HG03432 (cell line): ENCODE results near the gene TMEM127.
A peak's percentile ranks its signal among the peaks of the same experiment; 100 is the strongest.
"Not testable (repeated sequence)": the region's sequence is repeated elsewhere in the genome, so short reads cannot be mapped to it uniquely, and the experiment has no call there.

Source experiments
- ATAC-seq: cut with Tn5 transposase; IDR thresholded peaks from one replicate; pipeline ENCODE4 v1.9.1; 2021; ENCODE audit warnings: mild to moderate bottlenecking, moderate library complexity; ENCODE audit not compliant: unreplicated experiment

Gene TMEM127

GRCh38 chr2:96265840-96266679 lies at the start of gene TMEM127, which contains the start of gene CIAO1:
TMEM127 (minus strand) TSS chr2:96265997; CDS start chr2:96265381, 616 bp downstream.
CIAO1 (plus strand) TSS chr2:96266225; CDS start chr2:96266351, 126 bp downstream.
- peak; percentile 93 for ATAC-seq

- no peak for ATAC-seq
Measured at GRCh38 chr2:96315005-96315399, 49.2 kb upstream of the TMEM127 start.

- ATAC-seq, result no peak
Measured at GRCh38 chr2:96308248-96308647, 42.5 kb upstream of the TMEM127 start.

GRCh38 chr2:96306370-96306769 lies 40.6 kb upstream of the TMEM127 start:
- ATAC-seq, result no peak

GRCh38 chr2:96305979-96306308 lies 40.1 kb upstream of the TMEM127 start:
- ATAC-seq, result no peak

GRCh38 chr2:96305091-96305978 lies 39.5 kb upstream of the TMEM127 start, which contains the start of gene SNRNP200:
SNRNP200 (minus strand) TSS chr2:96305546; CDS start chr2:96305437, 109 bp downstream.
- ATAC-seq, result peak; percentile 94

GRCh38 chr2:96304606-96305005 lies 38.8 kb upstream of the TMEM127 start:
- ATAC-seq, result no peak

- no peak for ATAC-seq
Measured at GRCh38 chr2:96301865-96302264, 36.1 kb upstream of the TMEM127 start.

- ATAC-seq, result no peak
Measured at GRCh38 chr2:96296925-96297324, 31.1 kb upstream of the TMEM127 start.

- ATAC-seq, result not testable (repeated sequence)
Measured at GRCh38 chr2:96294271-96294670, 28.5 kb upstream of the TMEM127 start.

- ATAC-seq, result no peak
Measured at GRCh38 chr2:96291751-96292150, 26.0 kb upstream of the TMEM127 start.

- ATAC-seq, result no peak
Measured at GRCh38 chr2:96287273-96287856, 21.6 kb upstream of the TMEM127 start.

GRCh38 chr2:96276787-96277499 lies 11.1 kb upstream of the TMEM127 start:
- ATAC-seq, result no peak

GRCh38 chr2:96274355-96275056 lies 8.7 kb upstream of the TMEM127 start:
- no peak for ATAC-seq

- no peak for ATAC-seq
Measured at GRCh38 chr2:96273763-96274162, 8.0 kb upstream of the TMEM127 start.

- no peak for ATAC-seq
Measured at GRCh38 chr2:96271995-96272394, 6.2 kb upstream of the TMEM127 start.

- ATAC-seq, result no peak
Measured at GRCh38 chr2:96267159-96267971, 1.6 kb upstream of the TMEM127 start.

GRCh38 chr2:96265349-96265839 lies 403 bp downstream of the TMEM127 start:
- peak; percentile 3 for ATAC-seq
